ENCODE measurements around the gene ANKRD23. TPM values are rescaled to one million over a fixed set of nuclear protein-coding genes. Genes with fewer than 3 reads are reported as not detected.

The ANKRD23 gene
- total and polyA plus RNA-seq, 2 donors = 3.4 to 7.5 TPM

- H3K27me3 ChIP-seq (ENCODE audit: control insufficient read depth in 2 of 2, insufficient read depth in 1 of 2, low read length in 1 of 2) = no peaks in the 10 kb centered on the region
- peak within 1 kb of the TSS; percentile 75 to 86 for H3K4me3 ChIP-seq (ENCODE audit: low read length in 2 of 2)
- H3K9me3 ChIP-seq (ENCODE audit: control insufficient read depth in 2 of 2, insufficient read depth in 1 of 2, low read length in 1 of 2) = no peaks in the 10 kb centered on the region
- DNase-seq (ENCODE audit: low read depth in 6 of 9, low spot score in 9 of 9) = peak; percentile 67 to 96 (median 87)
- peaks cover 27 to 60% of the 10 kb centered on the region in 2 donors for H3K4me1 ChIP-seq (ENCODE audit: control insufficient read depth in 2 of 2, insufficient read depth in 2 of 2, low read length in 2 of 2)
- under 1% methylated on average over 103 of the region's 103 CpGs for WGBS
- H3K27ac ChIP-seq (ENCODE audit: low read depth in 1 of 2, low read length in 1 of 2) = peak within 1 kb of the TSS; percentile 68 to 97
- peaks cover 0 to 16% of the 10 kb centered on the region in 2 donors for H3K36me3 ChIP-seq (ENCODE audit: control insufficient read depth in 2 of 2, insufficient read depth in 2 of 2, low read length in 1 of 2)
Observed at GRCh38 chr2:96816127-96816835, 27.5 kb downstream of the ANKRD23 start, which contains the start of gene CNNM3. TSS of gene CNNM3 (plus strand) at chr2:96816268. CDS start at chr2:96816278, 10 bp downstream.

DNA sequence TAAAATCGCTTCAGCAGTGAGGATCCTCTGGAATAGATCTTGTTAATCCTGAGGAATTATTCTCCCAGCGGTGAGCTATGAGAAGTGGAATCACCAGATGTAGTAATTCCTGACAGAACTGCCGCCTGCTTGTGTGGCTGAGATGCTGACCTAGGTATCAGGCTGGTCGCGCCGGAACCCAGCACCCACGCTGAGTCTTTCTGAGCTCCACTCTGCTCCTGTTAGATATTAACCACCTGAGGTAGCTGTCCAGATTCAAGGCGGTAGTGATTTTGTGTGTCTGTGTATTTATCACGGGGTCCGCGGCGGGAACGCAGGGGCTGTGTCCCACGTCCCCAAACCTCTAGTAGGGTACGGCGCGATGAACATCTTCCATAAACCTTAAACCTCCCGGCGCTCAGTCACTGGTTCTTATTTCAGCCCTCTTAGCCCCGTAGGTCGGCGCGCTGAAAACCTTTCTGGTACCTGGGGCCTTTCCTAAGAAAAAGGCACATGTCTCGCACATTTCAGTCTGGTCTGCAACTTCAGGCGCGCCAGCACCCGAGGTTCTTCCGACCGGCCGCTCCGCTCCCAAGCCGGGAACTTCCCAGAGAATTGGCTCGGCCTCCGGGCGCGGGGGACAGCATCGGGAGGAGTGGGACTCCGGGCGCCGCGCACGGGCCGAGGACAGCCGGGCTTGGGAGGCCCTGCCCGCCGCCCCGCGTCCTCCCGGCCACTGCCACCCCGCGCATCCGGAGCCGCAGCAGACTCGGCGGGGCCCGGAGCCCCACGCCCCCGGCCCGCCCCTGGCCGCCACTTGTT, 28.3 kb downstream of the ANKRD23 start:
- Histone ChIP-seq H3K27me3 (ENCODE audit: control insufficient read depth in 2 of 2, insufficient read depth in 1 of 2, low read length in 1 of 2) (no peaks in the 10 kb centered on the region), H3K9me3 (ENCODE audit: control insufficient read depth in 2 of 2, insufficient read depth in 1 of 2, low read length in 1 of 2) (no peaks in the 10 kb centered on the region), H3K4me1 (ENCODE audit: control insufficient read depth in 2 of 2, insufficient read depth in 2 of 2, low read length in 2 of 2) (peaks cover 34 to 64% of the 10 kb centered on the region in 2 donors), H3K27ac (ENCODE audit: low read depth in 1 of 2, low read length in 1 of 2) (peak overlapping the region; percentile 61 to 86), H3K36me3 (ENCODE audit: control insufficient read depth in 2 of 2, insufficient read depth in 2 of 2, low read length in 1 of 2) (peaks cover 0 to 13% of the 10 kb centered on the region in 2 donors), H3K4me3 (ENCODE audit: low read length in 2 of 2) (peak overlapping the region; percentile 75 to 86)
- peak in 2 of 9 donors; percentile 50 to 74 for DNase-seq (ENCODE audit: low read depth in 6 of 9, low spot score in 9 of 9)
- WGBS = 2% methylated on average over 60 of the region's 60 CpGs

- peaks cover 0 to 2% of the 10 kb centered on the region in 2 donors for H3K36me3 ChIP-seq (ENCODE audit: control insufficient read depth in 2 of 2, insufficient read depth in 2 of 2, low read length in 1 of 2)
- H3K4me3 ChIP-seq (ENCODE audit: low read length in 2 of 2) = no peak overlapping the region
- H3K4me1 ChIP-seq (ENCODE audit: control insufficient read depth in 2 of 2, insufficient read depth in 2 of 2, low read length in 2 of 2) = peaks cover 39 to 64% of the 10 kb centered on the region in 2 donors
- H3K9me3 ChIP-seq (ENCODE audit: control insufficient read depth in 2 of 2, insufficient read depth in 1 of 2, low read length in 1 of 2) = no peaks in the 10 kb centered on the region
- no peak overlapping the region for H3K27ac ChIP-seq (ENCODE audit: low read depth in 1 of 2, low read length in 1 of 2)
- 98% methylated on average over 4 of the region's 4 CpGs for WGBS
- DNase-seq (ENCODE audit: low read depth in 6 of 9, low spot score in 9 of 9) = no peak
- no peaks in the 10 kb centered on the region for H3K27me3 ChIP-seq (ENCODE audit: control insufficient read depth in 2 of 2, insufficient read depth in 1 of 2, low read length in 1 of 2)
Observed at GRCh38 chr2:96813656-96814055, 30.2 kb downstream of the ANKRD23 start.

GRCh38 chr2:96811917-96812316, 31.9 kb downstream of the ANKRD23 start:
- no peak overlapping the region for H3K4me3 ChIP-seq (ENCODE audit: low read length in 2 of 2)
- no peaks in the 10 kb centered on the region for H3K27me3 ChIP-seq (ENCODE audit: control insufficient read depth in 2 of 2, insufficient read depth in 1 of 2, low read length in 1 of 2)
- H3K9me3 ChIP-seq (ENCODE audit: control insufficient read depth in 2 of 2, insufficient read depth in 1 of 2, low read length in 1 of 2) = no peaks in the 10 kb centered on the region
- H3K27ac ChIP-seq (ENCODE audit: low read depth in 1 of 2, low read length in 1 of 2) = no peak overlapping the region
- H3K36me3 ChIP-seq (ENCODE audit: control insufficient read depth in 2 of 2, insufficient read depth in 2 of 2, low read length in 1 of 2) = no peaks in the 10 kb centered on the region
- 95% methylated on average over 3 of the region's 3 CpGs for WGBS
- DNase-seq (ENCODE audit: low read depth in 6 of 9, low spot score in 9 of 9) = no peak
- peaks cover 26 to 58% of the 10 kb centered on the region in 2 donors for H3K4me1 ChIP-seq (ENCODE audit: control insufficient read depth in 2 of 2, insufficient read depth in 2 of 2, low read length in 2 of 2)

- peaks cover 32 to 64% of the 10 kb centered on the region in 2 donors for H3K4me1 ChIP-seq (ENCODE audit: control insufficient read depth in 2 of 2, insufficient read depth in 2 of 2, low read length in 2 of 2)
- no peak for DNase-seq (ENCODE audit: low read depth in 6 of 9, low spot score in 9 of 9)
- H3K27me3 ChIP-seq (ENCODE audit: control insufficient read depth in 2 of 2, insufficient read depth in 1 of 2, low read length in 1 of 2) = no peaks in the 10 kb centered on the region
- peak overlapping the region in 1 of 2 donors; percentile 87 for H3K27ac ChIP-seq (ENCODE audit: low read depth in 1 of 2, low read length in 1 of 2)
- no peaks in the 10 kb centered on the region for H3K9me3 ChIP-seq (ENCODE audit: control insufficient read depth in 2 of 2, insufficient read depth in 1 of 2, low read length in 1 of 2)
- 88% methylated on average over 5 of the region's 5 CpGs for WGBS
- H3K36me3 ChIP-seq (ENCODE audit: control insufficient read depth in 2 of 2, insufficient read depth in 2 of 2, low read length in 1 of 2) = no peaks in the 10 kb centered on the region
- H3K4me3 ChIP-seq (ENCODE audit: low read length in 2 of 2) = no peak overlapping the region
Observed at GRCh38 chr2:96810783-96811192, 33.0 kb downstream of the ANKRD23 start.

DNA sequence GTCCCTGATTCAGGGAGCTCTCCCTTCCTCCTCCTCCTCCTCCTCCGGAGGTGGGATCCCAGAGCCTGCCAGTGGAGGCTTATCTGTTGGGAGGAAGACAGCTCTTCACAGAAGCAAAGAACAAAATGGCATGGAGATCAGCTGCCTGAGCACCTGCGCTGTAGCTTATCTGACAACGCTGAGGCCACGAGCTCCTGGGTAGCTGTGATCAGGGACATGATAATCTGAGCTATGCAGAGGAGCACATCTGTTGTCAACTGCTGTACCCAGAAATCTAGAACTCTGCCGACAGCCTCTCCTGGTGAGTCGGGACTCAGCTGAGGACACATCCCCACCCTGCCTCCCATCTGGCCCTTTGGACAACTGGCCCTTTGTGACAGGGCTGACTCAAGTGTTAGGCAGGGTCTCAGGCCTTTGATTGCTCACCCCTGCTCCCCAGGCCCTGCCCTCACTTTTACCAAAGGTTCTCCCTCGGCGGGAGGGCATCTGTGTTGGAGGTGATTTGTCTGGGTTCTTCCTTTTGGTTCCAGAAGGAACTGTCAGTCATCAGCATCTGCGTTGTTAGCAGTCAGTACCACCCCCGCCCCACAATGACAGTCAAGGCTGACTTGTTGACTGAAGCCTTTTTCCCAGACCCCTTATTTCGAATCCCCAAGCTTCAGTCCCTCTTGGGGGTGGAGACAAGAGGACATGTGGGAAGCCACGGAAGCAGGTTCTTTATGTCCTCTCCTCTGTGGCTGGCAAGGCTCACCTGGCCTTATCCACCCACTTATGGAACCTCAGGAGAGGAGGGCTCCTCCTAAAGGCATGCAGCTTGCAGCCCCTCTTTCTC, 33.7 kb downstream of the ANKRD23 start:
- H3K27ac ChIP-seq (ENCODE audit: low read depth in 1 of 2, low read length in 1 of 2) = peak overlapping the region; percentile 50 to 87
- peaks cover 32 to 60% of the 10 kb centered on the region in 2 donors for H3K4me1 ChIP-seq (ENCODE audit: control insufficient read depth in 2 of 2, insufficient read depth in 2 of 2, low read length in 2 of 2)

DNA sequence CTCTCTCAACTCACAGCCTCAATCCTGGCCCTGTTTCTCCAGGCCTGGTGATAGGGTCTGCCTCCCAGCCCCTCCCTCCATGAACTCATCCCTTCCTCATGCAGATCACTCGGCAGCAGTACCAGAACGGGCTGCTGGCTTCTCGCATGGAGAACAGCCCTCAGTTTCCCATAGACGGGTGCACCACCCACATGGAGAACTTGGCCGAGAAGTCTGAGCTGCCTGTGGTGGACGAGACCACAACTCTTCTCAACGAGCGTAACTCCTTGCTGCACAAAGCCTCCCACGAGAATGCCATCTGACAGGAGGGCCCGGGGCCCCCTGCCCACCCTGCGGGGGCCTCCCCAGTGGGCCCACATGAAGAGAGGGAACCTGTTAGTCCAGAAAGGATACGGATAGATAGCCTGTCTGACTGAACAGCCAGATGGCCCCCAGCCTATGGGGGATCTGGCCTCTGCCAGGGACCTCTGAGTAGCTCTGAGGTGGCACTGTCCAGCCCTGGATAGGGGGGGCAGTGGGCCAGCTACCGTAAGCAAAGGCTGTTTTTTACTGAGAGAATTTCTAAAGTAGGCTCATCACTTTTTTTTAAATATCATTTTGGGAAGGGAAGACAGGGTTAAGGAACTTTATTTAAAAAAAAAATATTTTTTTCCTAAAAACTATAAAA, 34.5 kb downstream of the ANKRD23 start:
- Histone ChIP-seq H3K36me3 (ENCODE audit: control insufficient read depth in 2 of 2, insufficient read depth in 2 of 2, low read length in 1 of 2) (no peaks in the 10 kb centered on the region), H3K9me3 (ENCODE audit: control insufficient read depth in 2 of 2, insufficient read depth in 1 of 2, low read length in 1 of 2) (no peaks in the 10 kb centered on the region), H3K4me1 (ENCODE audit: control insufficient read depth in 2 of 2, insufficient read depth in 2 of 2, low read length in 2 of 2) (peaks cover 32 to 59% of the 10 kb centered on the region in 2 donors), H3K27me3 (ENCODE audit: control insufficient read depth in 2 of 2, insufficient read depth in 1 of 2, low read length in 1 of 2) (no peaks in the 10 kb centered on the region), H3K27ac (ENCODE audit: low read depth in 1 of 2, low read length in 1 of 2) (peak overlapping the region in 1 of 2 donors; percentile 87), H3K4me3 (ENCODE audit: low read length in 2 of 2) (no peak overlapping the region)
- 96% methylated on average over 13 of the region's 13 CpGs for WGBS
- no peak for DNase-seq (ENCODE audit: low read depth in 6 of 9, low spot score in 9 of 9)

More for the DNA sequence above, 33.7 kb downstream of the ANKRD23 start:
- Histone ChIP-seq H3K27me3 (ENCODE audit: control insufficient read depth in 2 of 2, insufficient read depth in 1 of 2, low read length in 1 of 2) (no peaks in the 10 kb centered on the region), H3K9me3 (ENCODE audit: control insufficient read depth in 2 of 2, insufficient read depth in 1 of 2, low read length in 1 of 2) (no peaks in the 10 kb centered on the region), H3K36me3 (ENCODE audit: control insufficient read depth in 2 of 2, insufficient read depth in 2 of 2, low read length in 1 of 2) (no peaks in the 10 kb centered on the region), H3K4me3 (ENCODE audit: low read length in 2 of 2) (no peak overlapping the region)
- DNase-seq (ENCODE audit: low read depth in 6 of 9, low spot score in 9 of 9) = peak in 7 of 9 donors; percentile 54 to 90 (median 78)
- 58% methylated on average over 12 of the region's 12 CpGs for WGBS

DNA sequence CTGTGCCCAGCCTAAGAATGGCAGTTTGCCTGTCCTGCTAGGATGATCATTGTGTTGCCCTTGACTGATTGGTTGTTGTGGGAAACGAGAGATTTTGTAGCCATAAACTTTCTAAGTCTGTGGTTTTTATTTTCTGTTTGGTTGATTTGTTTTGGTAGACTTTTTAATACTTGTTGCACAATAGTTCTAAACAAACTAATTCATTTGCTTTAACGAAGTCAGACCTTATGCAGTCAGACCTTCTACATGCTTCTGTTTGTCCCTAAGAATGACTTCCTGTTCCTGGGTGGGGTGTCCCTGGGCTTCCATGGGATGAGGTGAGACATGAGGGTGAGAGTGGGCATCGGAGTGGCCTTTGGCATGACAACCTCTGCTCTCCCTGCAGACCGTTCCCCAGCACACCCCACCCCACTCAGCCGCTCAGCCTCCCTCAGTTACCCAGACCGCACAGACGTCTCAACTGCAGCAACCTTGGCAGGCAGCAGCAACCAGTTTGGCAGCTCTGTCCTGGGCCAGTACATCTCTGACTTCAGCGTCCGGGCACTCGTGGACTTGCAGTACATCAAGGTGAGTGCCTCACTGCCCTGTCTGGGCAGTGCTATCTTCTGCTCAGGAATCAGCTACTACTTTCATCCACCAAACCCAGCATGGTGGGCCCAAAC, 35.5 kb downstream of the ANKRD23 start:
- Histone ChIP-seq H3K36me3 (ENCODE audit: control insufficient read depth in 2 of 2, insufficient read depth in 2 of 2, low read length in 1 of 2) (no peaks in the 10 kb centered on the region), H3K4me3 (ENCODE audit: low read length in 2 of 2) (no peak overlapping the region), H3K4me1 (ENCODE audit: control insufficient read depth in 2 of 2, insufficient read depth in 2 of 2, low read length in 2 of 2) (peaks cover 32 to 59% of the 10 kb centered on the region in 2 donors), H3K27ac (ENCODE audit: low read depth in 1 of 2, low read length in 1 of 2) (no peak overlapping the region), H3K9me3 (ENCODE audit: control insufficient read depth in 2 of 2, insufficient read depth in 1 of 2, low read length in 1 of 2) (no peaks in the 10 kb centered on the region), H3K27me3 (ENCODE audit: control insufficient read depth in 2 of 2, insufficient read depth in 1 of 2, low read length in 1 of 2) (no peaks in the 10 kb centered on the region)
- WGBS = 96% methylated on average over 10 of the region's 10 CpGs
- no peak for DNase-seq (ENCODE audit: low read depth in 6 of 9, low spot score in 9 of 9)
